Body of pancreas (tissue), 4 donors: ENCODE results near the gene CHCHD3. TPM values are rescaled to one million over a fixed set of nuclear protein-coding genes. Genes with fewer than 3 reads are reported as not detected.

ENCODE experiments used
- ATAC-seq: fragments of 150-250 bp; one replicate; pipeline ENCODE4 v1.9.1; 2016
- DNase-seq, 4 donors: peaks; one replicate each; pipeline ENCODE4 v3.0.0-alpha.2; 2019
- H3K27ac ChIP-seq, 4 donors: fragments of 200-600 bp; sonication (generic); 1 replicate in 3 of 4; 2 replicates in 1 of 4; pipeline versions ENCODE4 v1.5.1 to v1.6.1; 2016 to 2019; ENCODE audit warnings: mild to moderate bottlenecking in 1 of 4, mixed read lengths in 1 of 4, moderate library complexity in 1 of 4
- H3K27me3 ChIP-seq, 2 donors: fragments of 200-600 bp; sonication (generic); one replicate each; pipeline ENCODE4 v1.6.0; 2016; ENCODE audit warnings: mild to moderate bottlenecking in 1 of 2
- H3K36me3 ChIP-seq, 2 donors: fragments of 200-600 bp; sonication (generic); replicated peaks in 1 of 2; 2 replicates each; pipeline ENCODE4 v1.5.1; 2016; ENCODE audit warnings: low read depth in 2 of 2; ENCODE audit not compliant: insufficient read depth in 1 of 2
- H3K4me1 ChIP-seq: fragments of 200-600 bp; sonication (generic); one replicate; pipeline ENCODE4 v1.6.0; 2016
- H3K4me3 ChIP-seq, 2 donors: fragments of 200-600 bp; sonication (generic); 1 replicate in 1 of 2; 2 replicates in 1 of 2; pipeline ENCODE4 v1.5.1; 2016 to 2019
- H3K9me3 ChIP-seq, 3 donors: fragments of 200-600 bp; sonication (generic); 1 replicate in 2 of 3; 2 replicates in 1 of 3; pipeline ENCODE4 v1.5.1; 2016
- CTCF ChIP-seq, 7 experiments: fragments of 450-650 bp in 4 of 7; fragments of 200-600 bp in 3 of 7; sonication (generic) in 3 of 7; IDR thresholded peaks; one replicate each; pipeline ENCODE4 v1.5.1; 2016 to 2019; ENCODE audit warnings: antibody characterized with exemption in 7 of 7
- POLR2A ChIP-seq, 3 donors: fragments of 450-650 bp; IDR thresholded peaks; one replicate each; pipeline ENCODE4 v1.6.1; 2016; ENCODE audit warnings: antibody characterized with exemption in 3 of 3, mild to moderate bottlenecking in 2 of 3
- WGBS, 2 donors: methylation state at CpG; one replicate each; pipeline ENCODE4 v1.1.5; 2017; 5-methylcytosine and 5-hydroxymethylcytosine counted together
- intact Hi-C: fragments of 100-400 bp; cut with DNase I; formaldehyde crosslinking; loops from one replicate; pipeline ENCODE4 v1.15.1; 2023
- total RNA-seq, 2 donors: library from RNA; depleted of rRNA; stranded (reverse); fragments of >200 nt; gene quantifications; one replicate each; pipeline ENCODE4 v1.1.0, GENCODE V29; 2016

The CHCHD3 gene
- total RNA-seq, 2 donors from 2014 or later, result 24.4 to 32.6 TPM

GRCh38 chr7:133121175-133121844, 39.4 kb upstream of the CHCHD3 start:
- Histone ChIP-seq H3K27me3 (no peaks in the 10 kb centered on the region), H3K27ac (no peak overlapping the region)

GRCh38 chr7:133119067-133119466, 37.2 kb upstream of the CHCHD3 start:
- Histone ChIP-seq H3K4me3 (no peak overlapping the region), H3K36me3 (no peaks in the 10 kb centered on the region), H3K9me3 (no peaks in the 10 kb centered on the region), H3K27ac (no peak overlapping the region), H3K4me1 (no peaks in the 10 kb centered on the region), H3K27me3 (no peaks in the 10 kb centered on the region)
- ATAC-seq, result no peak
- DNase-seq, result no peak
- TF ChIP-seq POLR2A (IDR thresholded peaks at IDR 0.05) (no peak), CTCF (IDR thresholded peaks at IDR 0.05) (no peak)
- intact Hi-C loops, result no loop called here

More at GRCh38 chr7:133121175-133121844, 39.4 kb upstream of the CHCHD3 start:
- no peaks in the 10 kb centered on the region for H3K36me3 ChIP-seq
- intact Hi-C loops, result no loop called here
- H3K4me3 ChIP-seq, result no peak overlapping the region
- DNase-seq (no peak), ATAC-seq (no peak)
- no peaks in the 10 kb centered on the region for H3K9me3 ChIP-seq
- TF ChIP-seq CTCF (IDR thresholded peaks at IDR 0.05) (no peak), POLR2A (IDR thresholded peaks at IDR 0.05) (no peak)
- H3K4me1 ChIP-seq, result no peaks in the 10 kb centered on the region
- 79 to 82% methylated on average over 7 of the region's 7 CpGs for WGBS, 2 donors

GRCh38 chr7:133118261-133118660, 36.4 kb upstream of the CHCHD3 start:
- DNase-seq (no peak), ATAC-seq (no peak)
- Histone ChIP-seq H3K27ac (no peak overlapping the region), H3K9me3 (no peaks in the 10 kb centered on the region), H3K27me3 (no peaks in the 10 kb centered on the region), H3K4me1 (no peaks in the 10 kb centered on the region), H3K4me3 (no peak overlapping the region), H3K36me3 (no peaks in the 10 kb centered on the region)
- intact Hi-C loops, result no loop called here
- 63 to 76% methylated on average over 5 of the region's 5 CpGs for WGBS, 2 donors
- TF ChIP-seq CTCF (IDR thresholded peaks at IDR 0.05), result no peak
- TF ChIP-seq POLR2A (IDR thresholded peaks at IDR 0.05), result no peak

- Histone ChIP-seq H3K27me3 (no peaks in the 10 kb centered on the region), H3K9me3 (no peaks in the 10 kb centered on the region), H3K36me3 (no peaks in the 10 kb centered on the region), H3K4me1 (no peaks in the 10 kb centered on the region), H3K27ac (no peak overlapping the region), H3K4me3 (no peak overlapping the region)
- intact Hi-C loops, result no loop called here
- WGBS, 2 donors, result 77 to 79% methylated on average over 5 of the region's 5 CpGs
- ATAC-seq (no peak), DNase-seq (no peak)
- no peak for TF ChIP-seq CTCF (IDR thresholded peaks at IDR 0.05)
- no peak for TF ChIP-seq POLR2A (IDR thresholded peaks at IDR 0.05)
These were observed 35.6 kb upstream of the CHCHD3 start for GRCh38 chr7:133117452-133117851.

- DNase-seq (no peak), ATAC-seq (no peak)
- 52 to 57% methylated on average over 3 of the region's 3 CpGs for WGBS, 2 donors
- intact Hi-C loops, result no loop called here
- H3K27ac ChIP-seq, result no peak overlapping the region
- H3K4me3 ChIP-seq, result no peak overlapping the region
- H3K36me3 ChIP-seq, result no peaks in the 10 kb centered on the region
- no peaks in the 10 kb centered on the region for H3K4me1 ChIP-seq
- H3K9me3 ChIP-seq, result no peaks in the 10 kb centered on the region
- TF ChIP-seq CTCF (IDR thresholded peaks at IDR 0.05) (no peak), POLR2A (IDR thresholded peaks at IDR 0.05) (no peak)
- no peaks in the 10 kb centered on the region for H3K27me3 ChIP-seq
These were observed 33.7 kb upstream of the CHCHD3 start for GRCh38 chr7:133115596-133115995.
